HEK293 (cell line): ENCODE data around the gene ZNF644.

Experiments used
- ZBTB20 ChIP-seq: fragments of 450-650 bp; formaldehyde crosslinking; IDR thresholded peaks from 2 replicates; pipeline ENCODE4 v1.5.1; 2016; ENCODE audit warnings: missing biosample characterization, missing genetic modification characterization
- ZNF221 ChIP-seq: fragments of 450-650 bp; formaldehyde crosslinking; IDR thresholded peaks from 2 replicates; pipeline ENCODE4 v1.5.1; 2017; ENCODE audit warnings: missing biosample characterization, missing genetic modification characterization, borderline replicate concordance

The ZNF644 gene

DNA sequence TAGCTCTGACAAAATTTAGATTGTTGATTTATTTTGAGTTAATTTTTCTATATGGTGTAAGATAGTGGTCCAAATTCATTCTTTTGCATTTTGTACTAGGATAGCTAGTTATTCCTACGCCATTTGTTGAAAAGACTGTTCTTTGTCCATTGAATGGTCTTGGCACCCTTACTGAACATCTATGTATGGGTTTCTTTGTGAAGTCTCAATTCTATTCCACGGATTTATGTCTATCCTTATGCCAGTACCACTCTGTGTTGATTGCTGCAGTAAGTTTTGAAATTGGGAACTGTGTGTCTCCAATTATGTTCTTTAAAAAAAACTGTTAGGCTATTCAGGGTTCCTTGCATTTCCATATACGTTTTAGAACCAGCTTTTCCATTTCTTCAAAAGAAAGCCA, 145.7 kb downstream of the ZNF644 start (continued):
- TF ChIP-seq ZNF221 (tag by site-specific recombination) (no peak), ZBTB20 (tag by site-specific recombination) (no peak)
- TF ChIP-seq, all 188 proteins: peak for 0
